GM23338 (cell line): ENCODE measurements around the gene ANKUB1. TPM values are rescaled to one million over a fixed set of nuclear protein-coding genes. Genes with fewer than 3 reads are reported as not detected.

Experiments
- ATAC-seq: fragments of 200-7000 bp; cut with Tn5 transposase; 3 replicates; pipeline ENCODE4 v1.9.1; 2020
- DNase-seq: peaks from one replicate; pipeline ENCODE4 v3.0.0-alpha.2; 2015; ENCODE audit warnings: low spot score
- H2AFZ ChIP-seq: fragments of 200-600 bp; sonication (generic); 2 replicates; pipeline ENCODE4 v1.8.0; 2016; ENCODE audit warnings: antibody characterized with exemption, mild to moderate bottlenecking, moderate library complexity
- H3F3A ChIP-seq: fragments of 200-600 bp; sonication (generic); replicated peaks from 2 replicates; pipeline ENCODE4 v1.8.0; 2017; ENCODE audit warnings: antibody characterized with exemption, mixed run types, low read depth
- H3K27ac ChIP-seq: fragments of 200-600 bp; sonication (generic); 2 replicates; pipeline ENCODE4 v1.6.1; 2016; ENCODE audit warnings: low read depth
- H3K27me3 ChIP-seq: fragments of 200-600 bp; sonication (generic); 2 replicates; pipeline ENCODE4 v1.8.0; 2016; ENCODE audit warnings: mild to moderate bottlenecking, mixed run types, moderate library complexity; ENCODE audit not compliant: insufficient read depth
- H3K36me3 ChIP-seq: fragments of 200-600 bp; sonication (generic); 2 replicates; pipeline ENCODE4 v1.8.0; 2016; ENCODE audit warnings: mild to moderate bottlenecking; ENCODE audit not compliant: insufficient read depth
- H3K4me1 ChIP-seq: fragments of 200-600 bp; sonication (generic); 2 replicates; pipeline ENCODE4 v1.8.0; 2016; ENCODE audit warnings: mild to moderate bottlenecking, moderate library complexity; ENCODE audit not compliant: insufficient read depth
- H3K4me2 ChIP-seq: fragments of 200-600 bp; sonication (generic); 2 replicates; pipeline ENCODE4 v1.7.1; 2017; ENCODE audit warnings: mixed run types
- H3K4me3 ChIP-seq: fragments of 200-600 bp; sonication (generic); 2 replicates; pipeline ENCODE4 v1.6.1; 2016; ENCODE audit warnings: mixed run types
- H3K79me2 ChIP-seq: fragments of 200-600 bp; sonication (generic); replicated peaks from 2 replicates; pipeline ENCODE4 v1.8.0; 2017; ENCODE audit warnings: mild to moderate bottlenecking; ENCODE audit not compliant: insufficient read depth
- H3K9me2 ChIP-seq: fragments of 200-600 bp; sonication (generic); 2 replicates; pipeline ENCODE4 v1.8.0; 2017; ENCODE audit not compliant: insufficient read depth
- H4K20me1 ChIP-seq: fragments of 200-600 bp; sonication (generic); replicated peaks from 2 replicates; pipeline ENCODE4 v1.8.0; 2017; ENCODE audit warnings: mild to moderate bottlenecking; ENCODE audit not compliant: insufficient read depth
- H3K27ac Mint-ChIP-seq: 2 replicates; pipeline ENCODE4 v1.8.0; 2020; ENCODE audit warnings: inconsistent platforms, mild to moderate bottlenecking, moderate library complexity, mixed read lengths
- H3K27me3 Mint-ChIP-seq: 3 replicates; pipeline ENCODE4 v1.8.0; 2022; ENCODE audit warnings: low read depth, mild to moderate bottlenecking, moderate library complexity, mixed read lengths, inconsistent platforms; ENCODE audit not compliant: insufficient read depth, poor library complexity
- H3K36me3 Mint-ChIP-seq: 3 replicates; pipeline ENCODE4 v1.8.0; 2021; ENCODE audit warnings: low read depth, mild to moderate bottlenecking, inconsistent platforms, moderate library complexity, mixed read lengths
- H3K4me1 Mint-ChIP-seq: 3 replicates; pipeline ENCODE4 v1.8.0; 2020; ENCODE audit warnings: mild to moderate bottlenecking, inconsistent platforms, mixed read lengths
- H3K4me3 Mint-ChIP-seq: 3 replicates; pipeline ENCODE4 v1.8.0; 2021; ENCODE audit warnings: moderate library complexity, mild to moderate bottlenecking, inconsistent platforms, mixed read lengths
- H3K9me3 Mint-ChIP-seq: 3 replicates; pipeline ENCODE4 v1.8.0; 2020; ENCODE audit warnings: moderate library complexity, mild to moderate bottlenecking, inconsistent platforms, mixed read lengths
- CREB1 ChIP-seq: fragments of 250-450 bp; sonication (Bioruptor Pico); IDR thresholded peaks from 2 replicates; pipeline ENCODE4 v1.5.0; 2020; ENCODE audit warnings: low read depth, mild to moderate bottlenecking, moderate library complexity
- EZH2 ChIP-seq: fragments of 200-600 bp; sonication (generic); IDR thresholded peaks from one replicate; pipeline ENCODE4 v1.8.0; 2017; ENCODE audit warnings: antibody characterized with exemption, mild to moderate bottlenecking, low read depth; ENCODE audit not compliant: unreplicated experiment
- EZH2phosphoT487 ChIP-seq: fragments of 200-600 bp; sonication (generic); IDR thresholded peaks from one replicate; pipeline ENCODE4 v1.8.1; 2018; ENCODE audit warnings: antibody characterized with exemption; ENCODE audit not compliant: unreplicated experiment
- JUNB ChIP-seq: IDR thresholded peaks from one replicate; pipeline ENCODE4 v1.6.1; 2016; ENCODE audit warnings: antibody characterized with exemption; ENCODE audit not compliant: unreplicated experiment
- POLR2AphosphoS5 ChIP-seq: IDR thresholded peaks from 2 replicates; pipeline ENCODE4 v1.6.1; 2016; ENCODE audit warnings: antibody characterized with exemption, low read depth
- ZNF114 ChIP-seq: fragments of 250-450 bp; sonication (Bioruptor Pico); IDR thresholded peaks from 2 replicates; pipeline ENCODE4 v1.5.0; 2020; ENCODE audit warnings: mild to moderate bottlenecking, moderate library complexity
- ZNF331 ChIP-seq: fragments of 250-450 bp; sonication (Bioruptor Pico); IDR thresholded peaks from 2 replicates; pipeline ENCODE4 v1.5.0; 2020; ENCODE audit warnings: low read depth, mild to moderate bottlenecking, moderate library complexity
- polyA plus RNA-seq: library from polyadenylated mRNA; unstranded; fragments of >200 nt; fragmentation: Nextera tagmentation; extraction: Ambion mirVana; gene quantifications from 2 replicates; pipeline ENCODE4 v1.2.1, GENCODE V29; 2016
- total RNA-seq: library from RNA; depleted of rRNA; stranded (reverse); fragments of >200 nt; shearing (Covaris generic); gene quantifications from 2 replicates; pipeline ENCODE4 v1.2.3, GENCODE V29; 2014
- TF ChIP-seq, protein P1 (sequence below): IDR thresholded peaks from one replicate; pipeline ENCODE4 v1.6.1; 2018; ENCODE audit warnings: antibody characterized with exemption; ENCODE audit not compliant: unreplicated experiment
- TF ChIP-seq, protein P2 (sequence below), 2 experiments: fragments of 200-600 bp in 1 of 2; sonication (generic) in 1 of 2; conservative IDR thresholded peaks; 2 replicates each; pipeline versions ENCODE4 v1.5.1 to v1.6.1; 2016 to 2017; ENCODE audit warnings: antibody characterized with exemption in 2 of 2, low read depth in 2 of 2, mild to moderate bottlenecking in 2 of 2, moderate library complexity in 1 of 2

The ANKUB1 gene
- total and polyA plus RNA-seq, 2 experiments from 2014 or later, result not detected

DNA sequence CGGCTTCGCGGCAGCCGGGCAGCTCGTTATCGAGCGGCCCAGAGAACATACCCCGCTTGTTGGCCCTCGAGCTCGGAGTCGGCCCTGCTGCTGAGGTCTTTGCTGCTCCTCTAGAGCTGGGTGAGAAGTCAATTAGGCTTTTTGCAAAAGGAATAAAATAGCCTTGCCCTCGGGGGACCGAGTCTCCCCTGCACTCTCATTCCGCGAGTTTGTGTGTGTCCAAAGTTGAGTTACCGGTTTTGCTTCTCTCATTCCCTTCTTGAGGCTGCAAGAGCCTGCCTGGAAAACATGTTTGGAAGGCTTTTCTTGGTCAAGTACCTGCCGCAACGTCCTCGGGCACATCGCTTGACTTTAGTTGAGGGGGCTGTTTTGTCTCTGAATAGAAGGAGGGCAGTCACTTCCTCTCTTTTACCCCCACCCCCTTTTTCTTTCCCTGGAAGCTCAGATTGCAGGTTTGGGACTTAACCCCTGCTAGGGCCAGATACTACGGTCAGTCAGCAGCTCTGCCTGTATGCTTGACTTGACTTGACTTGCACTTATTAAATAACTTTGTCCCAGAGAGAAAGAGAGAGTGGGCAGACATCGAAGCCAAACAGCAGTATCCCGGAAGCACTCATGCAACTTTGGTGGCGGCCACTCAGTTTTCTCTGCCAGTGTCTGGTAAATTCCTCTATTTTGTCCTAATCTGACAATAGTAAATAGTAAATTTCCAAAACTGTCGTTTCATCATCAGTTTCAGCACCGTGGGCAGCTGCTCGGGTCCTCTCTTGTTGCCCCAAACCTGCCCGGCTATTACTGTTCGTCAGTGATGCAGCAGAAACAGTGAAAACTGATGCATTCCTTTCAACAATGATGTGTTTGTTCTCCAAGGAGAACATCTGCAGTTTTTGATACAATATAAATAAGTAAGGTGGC, 21.3 kb upstream of the ANKUB1 start:
- Mint-ChIP-seq H3K4me1 (peaks cover 42% of the 10 kb centered on the region), H3K4me3 (peak overlapping the region; percentile 93), H3K36me3 (no peaks in the 10 kb centered on the region; the same call in 2 of the 3 replicates), H3K27ac (peak overlapping the region; percentile 98), H3K27me3 (peaks cover 3% of the 10 kb centered on the region), H3K9me3 (no peaks in the 10 kb centered on the region)
- peaks cover 6% of the 10 kb centered on the region for H4K20me1 ChIP-seq
- H3F3A ChIP-seq, result 0 out of 2 replicates have a peak, but pooled peaks cover 4% of the 10 kb centered on the region
- no peaks in the 10 kb centered on the region for H3K9me2 ChIP-seq
- ATAC-seq (peak; percentile 42), DNase-seq (peak; percentile 72)
- H3K4me2 ChIP-seq, result peak overlapping the region; percentile 86
- no peaks in the 10 kb centered on the region for H3K36me3 ChIP-seq
- TF ChIP-seq, protein P1, sequence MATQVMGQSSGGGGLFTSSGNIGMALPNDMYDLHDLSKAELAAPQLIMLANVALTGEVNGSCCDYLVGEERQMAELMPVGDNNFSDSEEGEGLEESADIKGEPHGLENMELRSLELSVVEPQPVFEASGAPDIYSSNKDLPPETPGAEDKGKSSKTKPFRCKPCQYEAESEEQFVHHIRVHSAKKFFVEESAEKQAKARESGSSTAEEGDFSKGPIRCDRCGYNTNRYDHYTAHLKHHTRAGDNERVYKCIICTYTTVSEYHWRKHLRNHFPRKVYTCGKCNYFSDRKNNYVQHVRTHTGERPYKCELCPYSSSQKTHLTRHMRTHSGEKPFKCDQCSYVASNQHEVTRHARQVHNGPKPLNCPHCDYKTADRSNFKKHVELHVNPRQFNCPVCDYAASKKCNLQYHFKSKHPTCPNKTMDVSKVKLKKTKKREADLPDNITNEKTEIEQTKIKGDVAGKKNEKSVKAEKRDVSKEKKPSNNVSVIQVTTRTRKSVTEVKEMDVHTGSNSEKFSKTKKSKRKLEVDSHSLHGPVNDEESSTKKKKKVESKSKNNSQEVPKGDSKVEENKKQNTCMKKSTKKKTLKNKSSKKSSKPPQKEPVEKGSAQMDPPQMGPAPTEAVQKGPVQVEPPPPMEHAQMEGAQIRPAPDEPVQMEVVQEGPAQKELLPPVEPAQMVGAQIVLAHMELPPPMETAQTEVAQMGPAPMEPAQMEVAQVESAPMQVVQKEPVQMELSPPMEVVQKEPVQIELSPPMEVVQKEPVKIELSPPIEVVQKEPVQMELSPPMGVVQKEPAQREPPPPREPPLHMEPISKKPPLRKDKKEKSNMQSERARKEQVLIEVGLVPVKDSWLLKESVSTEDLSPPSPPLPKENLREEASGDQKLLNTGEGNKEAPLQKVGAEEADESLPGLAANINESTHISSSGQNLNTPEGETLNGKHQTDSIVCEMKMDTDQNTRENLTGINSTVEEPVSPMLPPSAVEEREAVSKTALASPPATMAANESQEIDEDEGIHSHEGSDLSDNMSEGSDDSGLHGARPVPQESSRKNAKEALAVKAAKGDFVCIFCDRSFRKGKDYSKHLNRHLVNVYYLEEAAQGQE, result peak; percentile 69
- no peak for TF ChIP-seq JUNB
- H3K4me1 ChIP-seq, result peaks cover 38% of the 10 kb centered on the region
- H3K27ac ChIP-seq, result peak overlapping the region; percentile 99
- peaks cover 49% of the 10 kb centered on the region for H3K79me2 ChIP-seq
- H3K27me3 ChIP-seq, result no peaks in the 10 kb centered on the region
- H3K4me3 ChIP-seq, result peak overlapping the region; percentile 90
- peak overlapping the region; percentile 96 for H2AFZ ChIP-seq

DNA sequence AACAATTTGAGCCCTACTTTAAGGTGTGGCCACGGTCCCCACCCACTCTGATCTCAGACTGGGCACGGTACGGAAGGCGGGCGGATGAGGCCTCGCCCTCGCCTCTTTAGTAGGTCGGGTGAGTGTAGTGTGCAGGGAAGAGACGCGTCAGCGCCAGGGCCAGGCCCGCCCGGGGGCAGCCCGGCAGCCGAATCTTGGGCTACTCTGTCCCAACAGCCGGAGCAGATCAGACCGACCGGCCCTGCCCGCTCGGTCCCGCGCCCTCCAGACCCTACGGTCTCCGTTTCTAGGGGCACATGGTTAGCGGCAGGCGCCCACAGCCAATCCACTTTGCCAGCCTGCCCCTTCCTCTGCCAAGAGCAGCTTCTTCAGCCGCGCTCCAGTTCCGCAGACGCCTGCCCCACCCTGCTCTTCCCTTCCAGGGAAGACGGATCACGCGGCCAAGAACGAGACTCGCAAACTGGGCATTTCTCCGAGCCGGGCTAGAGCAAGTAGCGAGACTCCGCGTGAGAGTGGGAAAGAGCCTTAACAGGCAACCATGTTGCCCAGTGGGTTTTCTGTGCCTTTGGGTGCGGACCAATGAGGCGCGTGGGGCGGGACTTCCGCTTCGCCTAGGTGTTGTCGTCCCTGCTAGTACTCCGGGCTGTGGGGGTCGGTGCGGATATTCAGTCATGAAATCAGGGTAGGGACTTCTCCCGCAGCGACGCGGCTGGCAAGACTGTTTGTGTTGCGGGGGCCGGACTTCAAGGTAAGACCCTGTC, 20.4 kb upstream of the ANKUB1 start, which contains the start of gene RNF13:
TSS of gene RNF13 (plus strand) at position 610 of the 761 bp plus-strand sequence. CDS start 32,812 bp downstream, outside the sequence.
- peak within 1 kb of the TSS; percentile 86 for H3K4me2 ChIP-seq
- 0 out of 2 replicates have a peak, but pooled peaks cover 4% of the 10 kb centered on the region for H3F3A ChIP-seq
- peaks cover 38% of the 10 kb centered on the region for H3K4me1 Mint-ChIP-seq
- H3K36me3 ChIP-seq, result no peaks in the 10 kb centered on the region
- peaks cover 30% of the 10 kb centered on the region for H3K4me1 ChIP-seq
- peak within 1 kb of the TSS; percentile 90 for H3K4me3 ChIP-seq
- peak within 1 kb of the TSS; percentile 96 for H2AFZ ChIP-seq
- no peaks in the 10 kb centered on the region for H3K9me2 ChIP-seq
- ATAC-seq (peak; percentile 93), DNase-seq (peak; percentile 95)
- H3K27me3 ChIP-seq, result no peaks in the 10 kb centered on the region
- peak within 1 kb of the TSS; percentile 99 for H3K27ac ChIP-seq
- peaks cover 41% of the 10 kb centered on the region for H3K79me2 ChIP-seq
- H4K20me1 ChIP-seq, result peaks cover 6% of the 10 kb centered on the region
- peaks cover 3% of the 10 kb centered on the region for H3K27me3 Mint-ChIP-seq
- H3K27ac Mint-ChIP-seq, result peak within 1 kb of the TSS; percentile 98
- H3K4me3 Mint-ChIP-seq, result peak within 1 kb of the TSS; percentile 93
- H3K36me3 Mint-ChIP-seq, result no peaks in the 10 kb centered on the region; the same call in 2 of the 3 replicates
- H3K9me3 Mint-ChIP-seq, result no peaks in the 10 kb centered on the region
- TF ChIP-seq POLR2AphosphoS5 (peak; percentile 51), ZNF114 (CRISPR knock-in tag) (no peak), ZNF331 (CRISPR knock-in tag) (no peak), CREB1 (CRISPR knock-in tag) (peak; percentile 55; the same call in 1 of the 2 replicates), EZH2 (no peak), EZH2phosphoT487 (no peak)
- TF ChIP-seq, protein P2, sequence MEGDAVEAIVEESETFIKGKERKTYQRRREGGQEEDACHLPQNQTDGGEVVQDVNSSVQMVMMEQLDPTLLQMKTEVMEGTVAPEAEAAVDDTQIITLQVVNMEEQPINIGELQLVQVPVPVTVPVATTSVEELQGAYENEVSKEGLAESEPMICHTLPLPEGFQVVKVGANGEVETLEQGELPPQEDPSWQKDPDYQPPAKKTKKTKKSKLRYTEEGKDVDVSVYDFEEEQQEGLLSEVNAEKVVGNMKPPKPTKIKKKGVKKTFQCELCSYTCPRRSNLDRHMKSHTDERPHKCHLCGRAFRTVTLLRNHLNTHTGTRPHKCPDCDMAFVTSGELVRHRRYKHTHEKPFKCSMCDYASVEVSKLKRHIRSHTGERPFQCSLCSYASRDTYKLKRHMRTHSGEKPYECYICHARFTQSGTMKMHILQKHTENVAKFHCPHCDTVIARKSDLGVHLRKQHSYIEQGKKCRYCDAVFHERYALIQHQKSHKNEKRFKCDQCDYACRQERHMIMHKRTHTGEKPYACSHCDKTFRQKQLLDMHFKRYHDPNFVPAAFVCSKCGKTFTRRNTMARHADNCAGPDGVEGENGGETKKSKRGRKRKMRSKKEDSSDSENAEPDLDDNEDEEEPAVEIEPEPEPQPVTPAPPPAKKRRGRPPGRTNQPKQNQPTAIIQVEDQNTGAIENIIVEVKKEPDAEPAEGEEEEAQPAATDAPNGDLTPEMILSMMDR (conservative IDR thresholded peaks at IDR 0.05; ENCODE audit: low read depth in 2 of 2), result no peak
